ENCODE data around the gene THAP7.
A peak's percentile ranks its signal among the peaks of the same experiment; 100 is the strongest.

Gene THAP7

DNA sequence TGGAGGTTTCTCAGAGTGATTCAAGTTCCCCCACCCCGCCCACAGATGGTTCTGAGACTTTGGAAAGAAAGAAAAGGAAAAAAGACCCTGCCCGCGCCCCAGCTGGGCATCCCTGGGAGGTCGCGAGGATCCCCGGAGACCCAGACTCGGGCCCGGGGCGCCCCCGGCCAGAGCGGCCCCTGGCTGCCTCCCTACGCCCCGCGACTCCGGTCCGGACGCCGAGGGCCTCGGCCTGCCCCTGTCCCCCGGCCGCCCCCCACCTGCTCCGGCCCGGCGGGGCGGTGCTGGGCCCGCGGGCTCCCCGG lies 37.2 kb downstream of the THAP7 start:
- no peaks in the 10 kb centered on the region for H3K9me3 Mint-ChIP-seq
- no peak overlapping the region for H3K27ac Mint-ChIP-seq
- no peaks in the 10 kb centered on the region for H3K36me3 Mint-ChIP-seq (ENCODE audit: low read depth)
- H3K27me3 Mint-ChIP-seq (ENCODE audit: low read depth) = peaks cover 37% of the 10 kb centered on the region
- H3K4me1 Mint-ChIP-seq (ENCODE audit: low read depth) = peaks cover 10% of the 10 kb centered on the region
- peak overlapping the region; percentile 39 for H3K4me3 Mint-ChIP-seq

DNA sequence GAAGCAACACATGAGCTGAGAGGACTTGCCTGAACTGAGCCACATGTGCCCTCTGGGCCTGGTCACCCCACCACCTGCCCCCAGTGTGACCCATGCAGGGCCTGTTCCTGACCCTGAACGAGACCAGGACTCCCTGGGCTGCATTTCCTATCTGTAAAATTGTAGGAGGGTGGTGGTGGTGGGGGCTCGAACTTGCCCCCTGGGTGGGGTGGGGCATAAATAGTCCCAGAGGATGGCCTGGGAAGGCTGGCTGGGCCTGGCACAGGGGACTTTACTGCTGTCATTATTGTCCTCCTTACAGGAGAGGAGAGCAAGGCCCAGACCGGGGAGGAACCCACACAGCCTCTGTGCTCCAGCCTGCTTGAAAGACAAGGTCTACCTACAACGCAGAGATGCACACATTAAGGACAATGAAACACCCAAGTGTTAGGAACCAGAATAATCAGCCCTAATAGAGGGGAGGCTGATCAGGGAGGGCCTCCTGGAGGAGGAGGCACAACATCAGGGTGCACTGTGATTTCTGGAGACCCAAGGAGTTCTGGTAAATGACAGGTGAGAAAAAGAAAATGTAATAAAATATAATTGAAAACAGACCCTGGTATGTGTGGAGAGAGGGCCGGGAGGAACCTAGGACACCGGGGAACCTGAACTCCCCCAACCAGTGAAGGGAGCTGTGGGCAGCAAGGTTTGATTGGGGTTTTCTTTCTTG lies 37.7 kb downstream of the THAP7 start:
- no peaks in the 10 kb centered on the region for H3K9me3 Mint-ChIP-seq
- no peak overlapping the region for H3K27ac Mint-ChIP-seq
- H3K27me3 Mint-ChIP-seq (ENCODE audit: low read depth) = peaks cover 37% of the 10 kb centered on the region
- H3K4me3 Mint-ChIP-seq = peak overlapping the region; percentile 39
- peaks cover 10% of the 10 kb centered on the region for H3K4me1 Mint-ChIP-seq (ENCODE audit: low read depth)
- no peaks in the 10 kb centered on the region for H3K36me3 Mint-ChIP-seq (ENCODE audit: low read depth)

DNA sequence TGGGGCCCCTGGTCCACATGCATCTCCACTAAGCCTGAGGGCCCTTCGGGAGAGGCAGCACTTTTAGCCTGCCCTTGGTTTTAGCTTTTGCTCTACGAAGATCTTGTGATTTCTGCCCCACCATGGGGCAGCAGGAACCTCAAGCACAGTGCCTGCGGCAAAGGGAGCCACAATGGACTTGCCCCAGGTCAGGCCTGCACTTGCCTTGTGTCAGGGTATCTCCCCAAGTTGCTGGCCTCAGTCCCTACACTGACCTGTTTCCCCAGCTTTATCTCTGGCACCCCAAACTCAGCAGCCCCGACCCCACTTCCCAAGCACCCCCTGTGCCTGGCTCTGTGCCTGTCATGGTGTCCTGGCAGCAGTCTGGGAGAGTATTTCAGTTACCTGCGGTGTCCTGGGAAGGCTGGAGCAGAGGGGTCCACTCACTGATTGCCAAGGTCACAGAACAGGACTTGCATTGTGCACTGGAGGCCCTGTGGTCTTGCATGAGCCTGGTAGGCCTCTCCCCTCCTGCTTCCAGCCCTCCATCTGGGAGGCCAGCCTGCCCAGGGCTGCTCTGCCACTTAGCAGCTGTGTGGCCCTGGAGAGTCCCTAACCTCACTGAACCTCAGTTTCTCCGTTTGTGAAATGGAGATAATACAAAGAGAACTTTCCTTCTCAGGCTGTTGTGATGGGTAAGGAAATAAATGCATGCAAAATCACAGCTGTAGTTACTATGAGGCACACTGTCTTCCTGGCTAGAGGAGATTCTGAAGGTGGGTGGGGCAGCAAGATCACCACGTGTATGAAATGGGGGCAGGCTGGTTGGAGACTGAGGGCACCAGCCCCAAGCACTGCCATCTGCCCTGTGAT lies 38.5 kb downstream of the THAP7 start:
- H3K36me3 Mint-ChIP-seq (ENCODE audit: low read depth) = no peaks in the 10 kb centered on the region
- H3K4me3 Mint-ChIP-seq = no peak overlapping the region
- peaks cover 10% of the 10 kb centered on the region for H3K4me1 Mint-ChIP-seq (ENCODE audit: low read depth)
- H3K27me3 Mint-ChIP-seq (ENCODE audit: low read depth) = peaks cover 39% of the 10 kb centered on the region
- no peak overlapping the region for H3K27ac Mint-ChIP-seq
- no peaks in the 10 kb centered on the region for H3K9me3 Mint-ChIP-seq

DNA sequence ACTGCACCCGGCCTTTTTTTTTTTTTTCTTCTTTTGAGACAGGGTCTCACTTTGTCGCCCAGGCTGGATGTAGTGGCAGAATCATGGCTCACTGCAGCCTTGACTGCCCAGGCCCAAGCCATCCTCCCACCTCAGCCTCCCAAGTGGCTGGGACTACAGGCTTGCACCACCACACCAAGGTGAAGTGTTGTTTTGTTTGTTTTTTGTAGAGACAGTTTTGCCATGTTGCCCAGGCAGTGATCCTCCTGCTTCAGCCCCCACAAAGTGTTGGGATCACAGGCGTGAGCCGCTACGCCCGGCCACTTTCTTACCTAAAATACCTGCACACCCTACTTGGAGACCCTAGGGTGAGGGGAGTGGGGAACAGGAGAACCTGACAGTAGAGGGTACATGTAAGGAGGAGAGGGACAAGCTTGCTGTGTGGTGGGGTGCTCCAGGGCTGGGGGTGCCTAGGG lies 39.4 kb downstream of the THAP7 start:
- Mint-ChIP-seq H3K27me3 (ENCODE audit: low read depth) (peaks cover 47% of the 10 kb centered on the region), H3K9me3 (no peaks in the 10 kb centered on the region), H3K4me1 (ENCODE audit: low read depth) (peaks cover 15% of the 10 kb centered on the region), H3K4me3 (no peak overlapping the region), H3K27ac (no peak overlapping the region), H3K36me3 (ENCODE audit: low read depth) (no peaks in the 10 kb centered on the region)

DNA sequence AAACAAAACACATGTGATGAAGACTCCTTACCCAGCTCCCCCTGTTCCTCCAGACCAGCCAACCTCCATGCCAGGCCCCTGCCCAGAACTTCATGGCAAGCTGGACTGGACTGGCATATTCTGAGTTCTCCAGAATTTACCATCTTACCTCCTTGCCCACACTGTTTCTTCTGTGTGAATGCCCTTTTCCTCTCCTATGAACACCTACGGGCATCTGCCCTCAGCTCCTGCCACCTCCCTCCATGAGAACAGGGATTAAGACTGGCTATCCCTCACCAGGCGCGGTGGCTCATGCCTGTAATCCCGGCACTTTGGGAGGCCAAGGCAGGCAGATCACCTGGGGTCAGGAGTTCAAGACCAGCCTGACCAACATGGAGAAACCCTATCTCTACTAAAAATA lies 41.3 kb downstream of the THAP7 start:
- peaks cover 17% of the 10 kb centered on the region for H3K4me1 Mint-ChIP-seq (ENCODE audit: low read depth)
- H3K27me3 Mint-ChIP-seq (ENCODE audit: low read depth) = peaks cover 47% of the 10 kb centered on the region
- H3K36me3 Mint-ChIP-seq (ENCODE audit: low read depth) = peaks cover 2% of the 10 kb centered on the region
- no peak overlapping the region for H3K27ac Mint-ChIP-seq
- H3K9me3 Mint-ChIP-seq = no peaks in the 10 kb centered on the region
- no peak overlapping the region for H3K4me3 Mint-ChIP-seq

DNA sequence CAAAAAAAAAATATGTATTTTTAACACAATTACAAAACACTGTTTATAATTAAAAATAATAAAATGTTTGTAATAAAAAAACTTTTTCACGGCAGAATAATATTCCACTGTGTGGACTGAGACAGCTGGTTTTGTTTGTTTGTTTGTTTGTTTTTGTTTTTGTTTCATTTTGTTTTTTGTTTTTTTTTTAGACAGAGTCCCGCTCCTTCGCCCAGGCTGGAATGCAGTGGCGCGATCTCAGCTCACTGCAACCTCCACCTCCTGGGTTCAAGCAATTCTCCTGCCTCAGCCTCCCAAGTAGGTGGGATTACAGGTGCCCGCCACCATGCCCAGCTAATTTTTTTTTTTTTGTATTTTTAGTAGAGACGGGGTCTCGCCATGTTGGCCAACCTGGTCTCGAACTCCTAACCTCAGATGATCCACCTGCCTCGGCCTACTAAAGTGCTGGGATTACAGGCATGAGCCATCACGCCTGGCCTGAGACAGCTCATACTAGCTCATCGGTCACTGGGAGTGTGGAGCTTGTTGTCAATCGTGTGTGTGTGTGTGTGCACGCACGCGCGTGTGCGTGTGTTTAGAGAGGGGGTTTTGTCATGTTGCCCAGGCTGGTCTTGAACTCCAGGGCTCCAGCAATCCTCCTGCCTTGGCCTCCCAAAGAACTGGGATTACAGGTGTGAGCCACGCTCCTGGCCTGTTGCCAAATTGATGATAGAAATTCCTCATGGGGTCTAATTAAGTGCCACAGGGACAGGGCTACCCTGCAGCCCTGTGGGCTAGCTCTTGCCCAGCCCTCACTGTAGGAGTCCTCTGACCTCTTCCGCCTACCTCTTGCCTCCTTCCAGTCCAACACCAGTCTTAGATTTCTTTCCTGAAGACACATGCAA lies 42.1 kb downstream of the THAP7 start:
- H3K27ac Mint-ChIP-seq = no peak overlapping the region
- H3K9me3 Mint-ChIP-seq = no peaks in the 10 kb centered on the region
- H3K4me3 Mint-ChIP-seq = no peak overlapping the region
- H3K27me3 Mint-ChIP-seq (ENCODE audit: low read depth) = peaks cover 44% of the 10 kb centered on the region
- peaks cover 17% of the 10 kb centered on the region for H3K4me1 Mint-ChIP-seq (ENCODE audit: low read depth)
- peaks cover 2% of the 10 kb centered on the region for H3K36me3 Mint-ChIP-seq (ENCODE audit: low read depth)

DNA sequence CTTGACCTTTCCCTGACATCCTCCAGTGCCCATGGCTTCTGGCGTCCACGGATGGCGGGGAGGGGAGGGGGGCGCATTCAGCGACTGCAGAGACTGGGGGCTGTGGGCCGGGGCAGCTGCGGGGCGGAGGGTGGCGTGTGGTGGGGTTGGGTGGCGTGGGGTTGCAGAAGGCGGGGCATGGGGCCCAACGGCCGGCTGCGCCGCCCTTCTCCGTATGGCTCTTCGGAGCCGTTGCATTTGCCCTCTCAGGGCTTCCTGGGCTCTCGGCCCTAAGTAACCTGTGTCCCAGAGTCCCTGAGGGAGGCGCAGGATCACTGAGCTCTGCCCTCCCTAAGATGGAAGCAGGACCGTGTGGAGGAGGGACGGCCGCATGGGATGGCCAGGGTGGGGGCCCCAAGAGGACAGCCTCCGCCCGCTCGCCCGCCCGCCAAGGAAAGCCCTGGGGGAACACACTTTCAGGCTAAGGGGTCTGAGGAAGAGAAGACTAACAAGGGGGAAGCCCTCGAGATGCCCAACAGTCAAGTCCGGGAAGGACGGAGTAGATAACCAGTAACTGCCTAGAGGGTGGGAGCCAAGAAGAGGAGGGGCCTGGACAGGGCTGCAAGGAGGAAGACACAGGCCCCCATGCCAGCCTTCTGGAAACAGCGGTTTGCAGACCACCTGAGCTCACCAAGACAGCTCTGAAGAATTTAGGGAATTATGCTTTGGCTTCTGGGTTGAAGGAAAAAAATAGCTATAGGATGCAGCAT lies 44.1 kb downstream of the THAP7 start:
- Mint-ChIP-seq H3K27ac (no peak overlapping the region), H3K4me1 (ENCODE audit: low read depth) (peaks cover 11% of the 10 kb centered on the region), H3K4me3 (peak overlapping the region; percentile 40), H3K27me3 (ENCODE audit: low read depth) (peaks cover 25% of the 10 kb centered on the region), H3K36me3 (ENCODE audit: low read depth) (peaks cover 11% of the 10 kb centered on the region), H3K9me3 (no peaks in the 10 kb centered on the region)

DNA sequence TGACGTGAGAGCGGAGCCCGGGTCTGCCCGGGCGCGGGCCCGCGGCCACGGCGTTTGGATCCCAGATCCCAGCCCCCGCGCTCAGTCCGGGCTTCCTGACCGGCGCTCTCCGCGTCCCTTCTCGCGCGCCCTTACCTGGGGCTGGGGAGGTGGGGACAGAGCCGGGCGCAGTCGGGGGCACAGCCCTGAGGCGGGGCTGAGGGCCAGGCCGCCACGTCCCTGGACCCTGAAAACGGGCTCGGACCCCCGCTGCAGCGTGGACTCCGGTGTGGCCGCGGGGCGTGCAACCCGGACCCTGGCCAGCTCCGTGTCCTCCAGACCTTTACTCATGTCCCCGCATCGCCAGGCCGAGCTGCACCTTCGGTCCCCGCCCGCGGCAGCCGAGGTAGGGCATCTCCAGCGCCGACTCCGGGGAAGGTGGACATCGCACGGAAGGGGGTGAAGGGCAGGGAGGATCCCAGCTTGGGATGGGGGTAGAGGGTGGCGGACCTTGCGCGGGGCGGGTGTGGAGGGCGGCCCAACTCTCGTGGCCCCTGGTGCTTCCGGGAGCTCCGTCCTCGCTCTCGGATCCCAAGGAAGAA lies 44.7 kb downstream of the THAP7 start:
- Mint-ChIP-seq H3K9me3 (no peaks in the 10 kb centered on the region), H3K36me3 (ENCODE audit: low read depth) (peaks cover 16% of the 10 kb centered on the region), H3K4me3 (peak overlapping the region; percentile 40), H3K27me3 (ENCODE audit: low read depth) (peaks cover 24% of the 10 kb centered on the region), H3K4me1 (ENCODE audit: low read depth) (peaks cover 13% of the 10 kb centered on the region), H3K27ac (no peak overlapping the region)

DNA sequence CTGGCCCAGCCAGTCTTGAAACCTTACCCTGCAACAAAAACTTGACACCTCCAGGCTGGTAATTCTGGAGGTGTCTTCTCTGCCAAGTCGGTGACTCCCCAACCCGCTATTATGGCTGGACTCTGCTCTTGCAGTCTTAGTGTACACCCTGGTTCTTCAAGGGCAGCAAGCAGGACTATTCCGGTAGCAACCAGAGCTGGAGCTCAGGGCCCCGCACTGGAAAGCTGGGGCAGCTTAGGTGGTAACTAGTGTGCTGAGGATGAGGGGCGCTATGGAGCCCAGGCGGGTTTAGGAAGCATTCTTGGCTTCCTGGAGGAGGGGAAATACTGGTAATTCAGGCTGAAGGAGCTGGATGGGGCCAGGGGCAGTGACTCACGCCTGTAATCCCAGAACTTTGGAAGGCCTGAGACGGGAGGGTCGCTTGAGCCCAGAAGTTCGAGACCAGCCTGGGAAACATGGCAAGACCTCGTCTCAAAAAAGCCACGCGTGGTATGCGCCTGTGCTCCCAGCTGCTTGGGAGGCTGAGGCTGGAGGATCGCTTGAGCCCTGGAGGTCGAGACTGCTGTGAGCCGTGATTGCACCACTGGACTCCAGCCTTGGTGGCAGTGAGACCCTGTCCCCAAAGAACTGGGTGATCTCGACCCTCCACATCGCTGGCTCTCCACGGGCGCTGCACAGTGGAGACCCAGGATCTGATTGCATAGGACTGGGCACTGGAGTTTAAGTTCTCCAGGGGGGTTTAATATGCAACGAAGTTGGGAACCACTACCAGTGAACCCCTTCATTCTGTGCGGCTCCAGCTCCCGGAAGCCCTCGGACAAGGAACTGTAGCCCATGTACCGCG lies 45.4 kb downstream of the THAP7 start:
- H3K27ac Mint-ChIP-seq = no peak overlapping the region
- H3K9me3 Mint-ChIP-seq = no peaks in the 10 kb centered on the region
- H3K4me3 Mint-ChIP-seq = peak overlapping the region; percentile 65
- peaks cover 18% of the 10 kb centered on the region for H3K27me3 Mint-ChIP-seq (ENCODE audit: low read depth)
- peaks cover 16% of the 10 kb centered on the region for H3K36me3 Mint-ChIP-seq (ENCODE audit: low read depth)
- peaks cover 9% of the 10 kb centered on the region for H3K4me1 Mint-ChIP-seq (ENCODE audit: low read depth)

DNA sequence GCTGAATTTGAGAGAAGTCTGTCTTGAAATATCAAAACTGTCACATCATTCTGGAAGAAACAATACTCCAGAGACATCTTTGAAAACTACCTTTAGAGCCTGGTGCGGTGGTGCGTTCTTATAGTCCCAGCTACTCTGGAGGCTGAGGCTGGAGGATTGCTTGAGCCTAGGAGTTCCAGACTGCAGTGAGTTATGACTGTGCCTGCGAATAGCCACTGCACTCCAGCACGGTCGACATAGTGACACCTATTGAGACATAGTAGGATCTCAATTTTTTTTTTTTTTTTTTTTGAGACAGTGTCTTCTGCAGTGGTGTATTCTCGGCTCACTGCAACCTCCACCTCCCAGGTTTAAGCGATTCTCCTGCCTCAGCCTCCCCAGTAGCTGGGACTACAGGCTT lies 46.4 kb downstream of the THAP7 start:
- Mint-ChIP-seq H3K9me3 (no peaks in the 10 kb centered on the region), H3K4me3 (no peak overlapping the region), H3K27me3 (ENCODE audit: low read depth) (peaks cover 18% of the 10 kb centered on the region), H3K4me1 (ENCODE audit: low read depth) (peaks cover 8% of the 10 kb centered on the region), H3K36me3 (ENCODE audit: low read depth) (peaks cover 16% of the 10 kb centered on the region), H3K27ac (no peak overlapping the region)

DNA sequence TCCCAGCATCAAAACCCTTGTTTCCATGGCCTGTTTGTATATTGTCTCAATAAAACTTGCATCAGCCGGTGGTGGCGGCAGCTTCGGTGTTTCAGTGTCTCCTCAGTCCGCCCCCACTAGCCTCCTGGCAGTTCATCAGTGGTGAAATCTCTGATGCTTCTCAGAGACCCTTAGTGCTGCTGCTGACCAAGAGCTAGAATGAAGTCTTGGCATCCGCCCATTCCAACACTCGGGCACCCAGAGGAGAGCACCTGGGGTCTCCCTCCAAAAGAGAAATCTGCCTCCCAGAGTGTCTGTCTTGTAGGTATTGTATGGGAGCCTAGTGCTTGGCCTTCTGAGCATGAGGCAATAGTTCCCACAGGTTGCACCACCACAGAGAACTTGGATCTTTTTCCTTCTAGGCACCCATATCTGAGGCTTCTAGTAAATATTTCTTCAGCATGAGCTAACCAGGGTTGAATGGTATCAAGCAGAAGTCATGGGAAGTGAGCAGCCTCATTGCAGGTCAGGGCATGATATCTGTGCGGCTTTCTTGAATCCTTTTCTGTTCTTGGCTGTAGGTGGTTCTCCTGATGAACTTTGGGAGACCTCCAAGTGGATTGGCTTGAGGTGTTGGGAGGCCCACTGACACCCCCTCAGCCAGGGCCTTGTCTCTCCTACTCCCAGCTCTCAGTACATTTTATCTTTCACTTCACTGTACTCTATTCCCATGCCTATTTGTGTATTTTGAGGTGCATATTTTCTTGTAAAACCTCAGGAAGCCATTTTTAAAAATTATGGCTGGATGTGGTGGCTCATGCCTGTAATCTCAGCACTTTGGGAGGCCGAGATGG lies 48.0 kb downstream of the THAP7 start:
- H3K27me3 Mint-ChIP-seq (ENCODE audit: low read depth) = peaks cover 18% of the 10 kb centered on the region
- H3K27ac Mint-ChIP-seq = no peak overlapping the region
- H3K36me3 Mint-ChIP-seq (ENCODE audit: low read depth) = peaks cover 25% of the 10 kb centered on the region
- H3K9me3 Mint-ChIP-seq = no peaks in the 10 kb centered on the region
- no peak overlapping the region for H3K4me3 Mint-ChIP-seq
- peaks cover 16% of the 10 kb centered on the region for H3K4me1 Mint-ChIP-seq (ENCODE audit: low read depth)

DNA sequence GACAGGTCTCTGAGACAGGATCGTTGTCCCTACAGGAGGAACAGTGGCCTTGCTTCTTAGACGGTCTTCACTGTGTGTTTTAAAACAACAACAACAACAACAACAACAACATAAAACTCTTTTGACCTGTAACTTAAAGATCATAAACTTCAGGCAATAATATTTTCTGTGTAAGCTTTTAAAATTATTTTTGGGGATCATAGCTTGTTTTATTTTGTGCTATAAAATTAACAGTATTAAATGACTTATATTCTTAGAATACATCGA lies 48.6 kb downstream of the THAP7 start:
- H3K4me3 Mint-ChIP-seq = no peak overlapping the region
- H3K27me3 Mint-ChIP-seq (ENCODE audit: low read depth) = peaks cover 14% of the 10 kb centered on the region
- H3K36me3 Mint-ChIP-seq (ENCODE audit: low read depth) = peaks cover 25% of the 10 kb centered on the region
- H3K4me1 Mint-ChIP-seq (ENCODE audit: low read depth) = peaks cover 18% of the 10 kb centered on the region
- no peak overlapping the region for H3K27ac Mint-ChIP-seq
- H3K9me3 Mint-ChIP-seq = no peaks in the 10 kb centered on the region
